SK-N-SH treated with all-trans-retinoic acid at 6 μM for 48 hours (cell line): ENCODE results near the gene PRSS37.

Experiments
- ATAC-seq: fragments of 200-7000 bp; cut with Tn5 transposase; 3 replicates; pipeline ENCODE4 v1.9.1; 2020; ENCODE audit warnings: mild to moderate bottlenecking, moderate library complexity
- ARNTL ChIP-seq: fragments of 450-650 bp; formaldehyde crosslinking; IDR thresholded peaks from 2 replicates; pipeline ENCODE4 v1.5.0; 2020; ENCODE audit warnings: low read depth, mild to moderate bottlenecking, moderate library complexity, borderline replicate concordance
- BACH2 ChIP-seq: fragments of 250-450 bp; sonication (Bioruptor Pico); IDR thresholded peaks from 2 replicates; pipeline ENCODE4 v1.9.0; 2021; ENCODE audit warnings: mild to moderate bottlenecking, borderline replicate concordance
- CSDC2 ChIP-seq: fragments of 250-450 bp; sonication (Bioruptor Pico); IDR thresholded peaks from 2 replicates; pipeline ENCODE4 v1.5.0; 2020; ENCODE audit warnings: mild to moderate bottlenecking, moderate library complexity
- GLIS3 ChIP-seq: fragments of 250-450 bp; sonication (Bioruptor Pico); IDR thresholded peaks from 2 replicates; pipeline ENCODE4 v1.5.0; 2020; ENCODE audit warnings: mild to moderate bottlenecking, moderate library complexity
- OSR1 ChIP-seq: fragments of 250-450 bp; sonication (Bioruptor Pico); IDR thresholded peaks from 2 replicates; pipeline ENCODE4 v1.8.0; 2022; ENCODE audit warnings: moderate library complexity, mild to moderate bottlenecking, inconsistent platforms
- PATZ1 ChIP-seq: fragments of 250-450 bp; sonication (Bioruptor Pico); IDR thresholded peaks from 2 replicates; pipeline ENCODE4 v1.8.0; 2020; ENCODE audit warnings: mild to moderate bottlenecking, moderate library complexity, borderline replicate concordance
- TCF4 ChIP-seq: fragments of 250-450 bp; sonication (Bioruptor Pico); IDR thresholded peaks from 2 replicates; pipeline ENCODE4 v1.8.0; 2021; ENCODE audit warnings: mild to moderate bottlenecking, moderate library complexity, borderline replicate concordance
- TOX ChIP-seq: fragments of 250-450 bp; sonication (Bioruptor Pico); IDR thresholded peaks from 2 replicates; pipeline ENCODE4 v1.8.0; 2021; ENCODE audit warnings: mild to moderate bottlenecking, moderate library complexity, borderline replicate concordance
- ZC3H10 ChIP-seq: fragments of 250-450 bp; sonication (Bioruptor Pico); IDR thresholded peaks from 2 replicates; pipeline ENCODE4 v1.5.1; 2021; ENCODE audit warnings: mild to moderate bottlenecking, moderate library complexity
- ZFP3 ChIP-seq: fragments of 250-450 bp; sonication (Bioruptor Pico); IDR thresholded peaks from 2 replicates; pipeline ENCODE4 v1.5.0; 2020; ENCODE audit warnings: mild to moderate bottlenecking, moderate library complexity
- ZFP30 ChIP-seq: fragments of 450-650 bp; formaldehyde crosslinking; IDR thresholded peaks from 2 replicates; pipeline ENCODE4 v1.5.0; 2022; ENCODE audit warnings: mild to moderate bottlenecking, moderate library complexity
- ZNF565 ChIP-seq: fragments of 450-650 bp; formaldehyde crosslinking; conservative IDR thresholded peaks from 2 replicates; pipeline ENCODE4 v1.5.0; 2020; ENCODE audit warnings: low read depth, mild to moderate bottlenecking, moderate library complexity
- ZNF8 ChIP-seq: fragments of 450-650 bp; formaldehyde crosslinking; IDR thresholded peaks from 2 replicates; pipeline ENCODE4 v1.5.0; 2020; ENCODE audit warnings: mild to moderate bottlenecking, moderate library complexity
- TF ChIP-seq, protein P1 (sequence below): fragments of 250-450 bp; sonication (Bioruptor Pico); IDR thresholded peaks from 2 replicates; pipeline ENCODE4 v1.5.1; 2020; ENCODE audit warnings: low read depth, mild to moderate bottlenecking, moderate library complexity
- TF ChIP-seq, protein P2 (sequence below): fragments of 250-450 bp; sonication (Bioruptor Pico); IDR thresholded peaks from 2 replicates; pipeline ENCODE4 v1.8.0; 2021; ENCODE audit warnings: low read depth, mild to moderate bottlenecking, moderate library complexity, borderline replicate concordance
- TF ChIP-seq, protein P3 (sequence below): fragments of 250-450 bp; sonication (Bioruptor Pico); IDR thresholded peaks from 2 replicates; pipeline ENCODE4 v1.5.1; 2021; ENCODE audit warnings: mild to moderate bottlenecking, moderate library complexity

The PRSS37 gene, protein sequence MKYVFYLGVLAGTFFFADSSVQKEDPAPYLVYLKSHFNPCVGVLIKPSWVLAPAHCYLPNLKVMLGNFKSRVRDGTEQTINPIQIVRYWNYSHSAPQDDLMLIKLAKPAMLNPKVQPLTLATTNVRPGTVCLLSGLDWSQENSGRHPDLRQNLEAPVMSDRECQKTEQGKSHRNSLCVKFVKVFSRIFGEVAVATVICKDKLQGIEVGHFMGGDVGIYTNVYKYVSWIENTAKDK

DNA sequence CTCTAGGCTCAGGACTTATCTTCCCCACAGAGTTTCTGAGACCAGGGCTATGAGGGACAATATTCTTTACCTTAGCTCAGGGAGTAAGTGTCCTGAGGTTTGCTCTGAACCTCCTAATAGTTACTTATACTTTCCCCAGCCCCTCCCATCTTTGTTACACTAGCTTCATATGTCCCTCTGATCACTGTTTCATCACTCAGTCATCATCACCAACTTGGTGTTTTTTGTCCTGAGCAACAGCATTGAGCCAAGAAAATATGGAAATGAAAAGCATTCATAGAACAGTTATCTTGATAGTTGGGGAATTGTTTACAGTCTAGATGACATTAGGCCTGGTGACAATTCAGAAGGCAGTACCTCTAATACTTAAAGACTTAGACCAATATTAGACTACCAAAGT is at the start of gene PRSS37:
Gene PRSS37 (minus strand): TSS at position 101 of the 400 bp plus-strand sequence. CDS start 436 bp downstream, outside the sequence.
- TF ChIP-seq, protein P1, sequence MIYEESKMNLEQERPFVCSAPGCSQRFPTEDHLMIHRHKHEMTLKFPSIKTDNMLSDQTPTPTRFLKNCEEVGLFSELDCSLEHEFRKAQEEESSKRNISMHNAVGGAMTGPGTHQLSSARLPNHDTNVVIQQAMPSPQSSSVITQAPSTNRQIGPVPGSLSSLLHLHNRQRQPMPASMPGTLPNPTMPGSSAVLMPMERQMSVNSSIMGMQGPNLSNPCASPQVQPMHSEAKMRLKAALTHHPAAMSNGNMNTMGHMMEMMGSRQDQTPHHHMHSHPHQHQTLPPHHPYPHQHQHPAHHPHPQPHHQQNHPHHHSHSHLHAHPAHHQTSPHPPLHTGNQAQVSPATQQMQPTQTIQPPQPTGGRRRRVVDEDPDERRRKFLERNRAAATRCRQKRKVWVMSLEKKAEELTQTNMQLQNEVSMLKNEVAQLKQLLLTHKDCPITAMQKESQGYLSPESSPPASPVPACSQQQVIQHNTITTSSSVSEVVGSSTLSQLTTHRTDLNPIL (CRISPR knock-in tag) = no peak
- no peak for TF ChIP-seq TOX
- no peak for TF ChIP-seq BACH2 (CRISPR knock-in tag)
- TF ChIP-seq, protein P2, sequence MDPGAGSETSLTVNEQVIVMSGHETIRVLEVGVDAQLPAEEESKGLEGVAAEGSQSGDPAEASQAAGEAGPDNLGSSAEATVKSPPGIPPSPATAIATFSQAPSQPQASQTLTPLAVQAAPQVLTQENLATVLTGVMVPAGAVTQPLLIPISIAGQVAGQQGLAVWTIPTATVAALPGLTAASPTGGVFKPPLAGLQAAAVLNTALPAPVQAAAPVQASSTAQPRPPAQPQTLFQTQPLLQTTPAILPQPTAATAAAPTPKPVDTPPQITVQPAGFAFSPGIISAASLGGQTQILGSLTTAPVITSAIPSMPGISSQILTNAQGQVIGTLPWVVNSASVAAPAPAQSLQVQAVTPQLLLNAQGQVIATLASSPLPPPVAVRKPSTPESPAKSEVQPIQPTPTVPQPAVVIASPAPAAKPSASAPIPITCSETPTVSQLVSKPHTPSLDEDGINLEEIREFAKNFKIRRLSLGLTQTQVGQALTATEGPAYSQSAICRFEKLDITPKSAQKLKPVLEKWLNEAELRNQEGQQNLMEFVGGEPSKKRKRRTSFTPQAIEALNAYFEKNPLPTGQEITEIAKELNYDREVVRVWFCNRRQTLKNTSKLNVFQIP = no peak
- no peak for TF ChIP-seq ARNTL (CRISPR knock-in tag)
- no peak for TF ChIP-seq TCF4 (CRISPR knock-in tag)
- no peak for TF ChIP-seq ZC3H10 (CRISPR knock-in tag)
- no peak for TF ChIP-seq GLIS3 (CRISPR knock-in tag)
- TF ChIP-seq ZNF565 (CRISPR knock-in tag) = no peak
- no peak for TF ChIP-seq CSDC2 (CRISPR knock-in tag)
- TF ChIP-seq ZFP30 (CRISPR knock-in tag) = no peak
- no peak for ATAC-seq

DNA sequence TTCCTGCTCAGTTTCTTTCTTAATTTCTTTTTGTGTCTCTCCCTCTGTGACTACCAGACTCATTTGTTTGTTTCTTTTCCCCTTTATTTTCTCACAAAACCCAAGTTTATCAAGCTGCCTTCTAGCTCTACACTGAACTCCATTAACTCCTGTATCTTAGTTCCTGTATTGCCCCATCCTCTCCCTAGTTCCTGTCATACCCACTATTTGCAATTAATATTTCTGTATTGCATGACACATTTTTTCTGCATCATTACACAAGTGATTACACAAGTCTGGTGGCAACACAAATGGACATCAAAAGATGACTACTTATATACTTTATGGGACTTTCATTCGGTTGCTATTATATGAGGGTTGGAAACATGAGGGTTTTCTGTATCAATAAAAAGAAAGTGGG is 48.0 kb upstream of the PRSS37 start:
- TF ChIP-seq ZFP30 (CRISPR knock-in tag) (no peak), ZNF565 (CRISPR knock-in tag) (no peak), ZFP3 (no peak), ZNF8 (no peak), OSR1 (no peak)
- TF ChIP-seq, protein P3, sequence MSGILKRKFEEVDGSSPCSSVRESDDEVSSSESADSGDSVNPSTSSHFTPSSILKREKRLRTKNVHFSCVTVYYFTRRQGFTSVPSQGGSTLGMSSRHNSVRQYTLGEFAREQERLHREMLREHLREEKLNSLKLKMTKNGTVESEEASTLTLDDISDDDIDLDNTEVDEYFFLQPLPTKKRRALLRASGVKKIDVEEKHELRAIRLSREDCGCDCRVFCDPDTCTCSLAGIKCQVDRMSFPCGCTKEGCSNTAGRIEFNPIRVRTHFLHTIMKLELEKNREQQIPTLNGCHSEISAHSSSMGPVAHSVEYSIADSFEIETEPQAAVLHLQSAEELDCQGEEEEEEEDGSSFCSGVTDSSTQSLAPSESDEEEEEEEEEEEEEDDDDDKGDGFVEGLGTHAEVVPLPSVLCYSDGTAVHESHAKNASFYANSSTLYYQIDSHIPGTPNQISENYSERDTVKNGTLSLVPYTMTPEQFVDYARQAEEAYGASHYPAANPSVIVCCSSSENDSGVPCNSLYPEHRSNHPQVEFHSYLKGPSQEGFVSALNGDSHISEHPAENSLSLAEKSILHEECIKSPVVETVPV (CRISPR knock-in tag) = no peak
- ATAC-seq = no peak

- TF ChIP-seq CSDC2 (CRISPR knock-in tag) (no peak), ZC3H10 (CRISPR knock-in tag) (no peak), PATZ1 (CRISPR knock-in tag) (no peak)
- no peak for ATAC-seq
These were observed 43.4 kb upstream of the PRSS37 start for GRCh38 chr7:141884539-141885225.

DNA sequence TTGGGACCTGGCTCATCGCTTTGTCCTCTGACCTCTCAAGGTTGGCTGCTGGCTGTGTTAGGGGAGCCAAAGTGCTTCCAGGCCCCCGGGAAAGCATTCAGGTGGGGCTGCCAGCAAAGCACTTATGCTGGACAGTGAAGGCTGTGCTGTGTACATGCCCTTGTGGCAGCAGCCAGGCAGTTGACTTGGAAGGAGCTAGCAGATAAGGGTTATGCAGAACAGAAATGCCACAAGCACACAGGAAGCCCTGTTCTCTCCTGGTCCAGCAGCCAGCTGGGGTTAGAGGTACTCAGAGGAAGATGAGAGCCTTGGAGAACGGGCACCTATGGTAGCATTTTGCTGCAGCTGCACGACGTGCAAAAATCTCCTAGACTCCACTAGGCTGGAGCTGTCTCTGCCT is 39.7 kb upstream of the PRSS37 start:
- no peak for ATAC-seq
- TF ChIP-seq, protein P1 (CRISPR knock-in tag) = no peak
- no peak for TF ChIP-seq GLIS3 (CRISPR knock-in tag)
- TF ChIP-seq OSR1 = no peak
- TF ChIP-seq ZNF8 = no peak
- TF ChIP-seq, protein P3 (CRISPR knock-in tag) = no peak
